Medulla oblongata (tissue), 1 donor: ENCODE data around the gene HACD4.
"Not testable (repeated sequence)": the region's sequence is repeated elsewhere in the genome, so short reads cannot be mapped to it uniquely, and the experiment has no call there.

Source experiments
- DNase-seq: peaks from one replicate; pipeline ENCODE4 v3.0.0-alpha.2; 2015; ENCODE audit errors: extremely low spot score

The HACD4 gene

GRCh38 chr9:21016701-21017491 is 14.5 kb downstream of the HACD4 start:
- DNase-seq: no peak

- DNase-seq: no peak
These were observed 15.4 kb downstream of the HACD4 start for GRCh38 chr9:21015995-21016394.

- no peak for DNase-seq
These were observed 16.2 kb downstream of the HACD4 start for GRCh38 chr9:21015129-21015815.

- no peak for DNase-seq
These were observed 29.4 kb downstream of the HACD4 start for GRCh38 chr9:21002040-21002439.

- no peak for DNase-seq
These were observed 29.9 kb downstream of the HACD4 start for GRCh38 chr9:21001581-21001980.

GRCh38 chr9:20997503-20998076 is 33.9 kb downstream of the HACD4 start:
- no peak for DNase-seq

GRCh38 chr9:20996809-20997208 is 34.6 kb downstream of the HACD4 start:
- DNase-seq: no peak

- DNase-seq: peak; percentile 21
These were observed 35.8 kb downstream of the HACD4 start for GRCh38 chr9:20995616-20996015.

- DNase-seq: no peak
These were observed 37.0 kb downstream of the HACD4 start for GRCh38 chr9:20994486-20994885.

- peak; percentile 74 for DNase-seq
These were observed 40.6 kb downstream of the HACD4 start for GRCh38 chr9:20990867-20991266.

GRCh38 chr9:20989923-20990341 is 41.5 kb downstream of the HACD4 start:
- peak; percentile 87 for DNase-seq

- no peak for DNase-seq
These were observed 42.6 kb downstream of the HACD4 start for GRCh38 chr9:20988671-20989315.

- DNase-seq: no peak
These were observed 43.4 kb downstream of the HACD4 start for GRCh38 chr9:20988061-20988460.

GRCh38 chr9:20987521-20987920 is 43.9 kb downstream of the HACD4 start:
- DNase-seq: no peak

- no peak for DNase-seq
These were observed 45.4 kb downstream of the HACD4 start for GRCh38 chr9:20985851-20986600.

- no peak for DNase-seq
These were observed 46.9 kb downstream of the HACD4 start for GRCh38 chr9:20984506-20984905.

GRCh38 chr9:20981486-20981885 is 50.0 kb downstream of the HACD4 start:
- DNase-seq: no peak

GRCh38 chr9:20980832-20981455 is 50.5 kb downstream of the HACD4 start:
- peak; percentile 49 for DNase-seq

GRCh38 chr9:20978249-20978648 is 53.2 kb downstream of the HACD4 start:
- DNase-seq: no peak

GRCh38 chr9:20974191-20974938 is 57.1 kb downstream of the HACD4 start:
- not testable (repeated sequence) for DNase-seq
